Ascending aorta (tissue), 2 donors: Measurements from ENCODE around the gene TAGLN2. TPM values are rescaled to one million over a fixed set of nuclear protein-coding genes. Genes with fewer than 3 reads are reported as not detected.

Experiments used
- DNase-seq, 2 donors: peaks; one replicate each; pipeline ENCODE4 v3.0.0-alpha.2; 2019; ENCODE audit warnings: low spot score in 2 of 2
- H3K27ac ChIP-seq, 2 donors: fragments of 200-600 bp; sonication (generic); one replicate each; pipeline ENCODE4 v1.5.1; 2016 to 2017; ENCODE audit warnings: mild to moderate bottlenecking in 1 of 2
- H3K27me3 ChIP-seq: fragments of 200-600 bp; sonication (generic); one replicate; pipeline ENCODE4 v1.5.1; 2017
- H3K36me3 ChIP-seq, 2 donors: fragments of 200-600 bp; sonication (generic); one replicate each; pipeline ENCODE4 v1.5.1; 2016
- H3K4me1 ChIP-seq, 2 donors: fragments of 200-600 bp; sonication (generic); one replicate each; pipeline ENCODE4 v1.5.1; 2016 to 2017; ENCODE audit warnings: mild to moderate bottlenecking in 1 of 2
- H3K4me3 ChIP-seq, 2 donors: fragments of 200-600 bp; sonication (generic); one replicate each; pipeline ENCODE4 v1.5.1; 2016 to 2017; ENCODE audit warnings: mild to moderate bottlenecking in 1 of 2
- H3K9me3 ChIP-seq, 2 donors: fragments of 200-600 bp; sonication (generic); one replicate each; pipeline ENCODE4 v1.5.1; 2016
- CTCF ChIP-seq, 3 experiments: fragments of 200-600 bp in 2 of 3; fragments of 450-650 bp in 1 of 3; sonication (generic) in 2 of 3; IDR thresholded peaks; one replicate each; pipeline ENCODE4 v1.5.1; 2016 to 2019; ENCODE audit warnings: antibody characterized with exemption in 3 of 3, mild to moderate bottlenecking in 1 of 3, moderate library complexity in 1 of 3
- intact Hi-C: fragments of 100-400 bp; cut with DNase I; formaldehyde crosslinking; loops from one replicate; pipeline ENCODE4 v1.15.1; 2023
- total RNA-seq: library from RNA; depleted of rRNA; stranded (reverse); fragments of >200 nt; gene quantifications from one replicate; pipeline ENCODE4 v1.1.0, GENCODE V29; 2016

Gene TAGLN2
- total RNA-seq, 1 donor from 2014 or later, result 363 TPM

GRCh38 chr1:159930216-159930615 is 4.9 kb upstream of the TAGLN2 start:
- no peaks in the 10 kb centered on the region for H3K9me3 ChIP-seq
- intact Hi-C loops, result no loop called here
- no peak for TF ChIP-seq CTCF (IDR thresholded peaks at IDR 0.05)

GRCh38 chr1:159929155-159930051 is 4.1 kb upstream of the TAGLN2 start:
- Histone ChIP-seq H3K36me3 (no peaks in the 10 kb centered on the region), H3K27me3 (no peaks in the 10 kb centered on the region), H3K4me1 (peaks cover 0 to 5% of the 10 kb centered on the region in 2 donors), H3K4me3 (no peak overlapping the region), H3K27ac (no peak overlapping the region), H3K9me3 (no peaks in the 10 kb centered on the region)
- TF ChIP-seq CTCF (IDR thresholded peaks at IDR 0.05), result no peak
- intact Hi-C loops, result loop anchor here (10.0 kb wide), 3 partner anchors 1465 to 1915 kb away; no protein-coding TSS in a partner anchor
- DNase-seq, result no peak

More at GRCh38 chr1:159930216-159930615, 4.9 kb upstream of the TAGLN2 start:
- Histone ChIP-seq H3K4me1 (peaks cover 0 to 5% of the 10 kb centered on the region in 2 donors), H3K27ac (no peak overlapping the region), H3K27me3 (no peaks in the 10 kb centered on the region), H3K4me3 (no peak overlapping the region), H3K36me3 (no peaks in the 10 kb centered on the region)
- DNase-seq, result no peak

GRCh38 chr1:159928491-159929050 is 3.3 kb upstream of the TAGLN2 start:
- Histone ChIP-seq H3K4me1 (peaks cover 0 to 5% of the 10 kb centered on the region in 2 donors), H3K27ac (no peak overlapping the region), H3K4me3 (no peak overlapping the region), H3K9me3 (no peaks in the 10 kb centered on the region), H3K27me3 (no peaks in the 10 kb centered on the region), H3K36me3 (no peaks in the 10 kb centered on the region)
- DNase-seq, result no peak
- intact Hi-C loops, result loop anchor here (10.0 kb wide), 3 partner anchors 1466 to 1914 kb away; no protein-coding TSS in a partner anchor
- no peak for TF ChIP-seq CTCF (IDR thresholded peaks at IDR 0.05)

GRCh38 chr1:159927849-159928431 is 2.6 kb upstream of the TAGLN2 start:
- Histone ChIP-seq H3K27ac (no peak overlapping the region), H3K27me3 (no peaks in the 10 kb centered on the region), H3K4me1 (peaks cover 0 to 7% of the 10 kb centered on the region in 2 donors), H3K4me3 (no peak overlapping the region), H3K9me3 (no peaks in the 10 kb centered on the region), H3K36me3 (no peaks in the 10 kb centered on the region)
- intact Hi-C loops, result loop anchor here (10.0 kb wide), 3 partner anchors 1467 to 1913 kb away; no protein-coding TSS in a partner anchor
- no peak for DNase-seq
- TF ChIP-seq CTCF (IDR thresholded peaks at IDR 0.05), result no peak

- no peak for DNase-seq
- intact Hi-C loops, result loop anchor here (10.0 kb wide), 3 partner anchors 1467 to 1913 kb away; no protein-coding TSS in a partner anchor
- Histone ChIP-seq H3K9me3 (no peaks in the 10 kb centered on the region), H3K36me3 (no peaks in the 10 kb centered on the region), H3K27me3 (no peaks in the 10 kb centered on the region), H3K4me1 (peaks cover 4 to 14% of the 10 kb centered on the region in 2 donors), H3K4me3 (no peak overlapping the region), H3K27ac (no peak overlapping the region)
- no peak for TF ChIP-seq CTCF (IDR thresholded peaks at IDR 0.05)
Observed at GRCh38 chr1:159927211-159927848, 2.0 kb upstream of the TAGLN2 start.
